DLD1 (cell line): ENCODE data around the gene GNPNAT1.
"Not testable (repeated sequence)": the region's sequence is repeated elsewhere in the genome, so short reads cannot be mapped to it uniquely, and the experiment has no call there.

Experiments
- in situ Hi-C: cut with HindIII; loops from 2 replicates; pipeline ENCODE4 v1.10.0; 2017; ENCODE audit warnings: low sequenced_read_pairs

Gene GNPNAT1

DNA sequence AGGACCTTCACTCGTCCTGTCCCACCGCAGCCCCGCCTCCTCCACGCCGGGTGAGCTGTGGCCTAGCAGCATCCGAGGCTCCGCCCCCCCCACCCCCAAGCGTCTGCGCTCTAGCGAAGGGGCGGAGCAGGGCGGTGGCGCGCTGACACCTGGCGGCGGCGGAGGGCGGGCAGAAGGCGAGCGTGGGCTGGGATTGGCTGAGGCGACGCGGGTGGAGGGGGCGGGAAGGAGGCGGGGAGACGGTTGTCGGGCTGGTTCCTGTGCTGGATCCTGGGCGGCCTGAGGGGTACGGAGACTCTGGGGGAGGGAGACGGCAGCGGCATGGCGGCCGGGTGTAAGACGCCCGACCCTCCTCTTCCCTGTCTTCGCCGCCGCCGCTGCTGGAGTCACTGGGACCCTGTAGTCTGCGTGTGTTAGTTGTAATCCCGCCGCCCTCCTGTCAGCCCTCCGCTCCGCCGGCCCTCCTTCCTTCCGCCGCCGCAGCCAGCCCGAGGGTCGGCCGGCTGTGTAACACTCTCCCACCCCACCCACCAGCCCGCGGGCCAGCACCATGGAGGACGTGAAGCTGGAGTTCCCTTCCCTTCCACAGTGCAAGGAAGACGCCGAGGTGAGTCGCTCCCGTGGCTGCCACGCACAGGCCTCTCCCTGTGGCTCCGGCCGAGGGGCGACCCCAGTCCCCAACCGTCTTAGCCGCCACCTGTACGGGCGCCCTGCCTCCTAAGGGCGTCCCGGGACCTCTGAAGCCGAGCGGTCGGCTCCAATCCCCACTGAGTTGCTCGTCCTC lies 61.3 kb downstream of the GNPNAT1 start, which contains the start of gene STYX:
TSS of gene STYX (plus strand) at position 242 of the 784 bp plus-strand sequence. CDS start at position 551, 309 bp downstream.
- in situ Hi-C loops = no loop called here

DNA sequence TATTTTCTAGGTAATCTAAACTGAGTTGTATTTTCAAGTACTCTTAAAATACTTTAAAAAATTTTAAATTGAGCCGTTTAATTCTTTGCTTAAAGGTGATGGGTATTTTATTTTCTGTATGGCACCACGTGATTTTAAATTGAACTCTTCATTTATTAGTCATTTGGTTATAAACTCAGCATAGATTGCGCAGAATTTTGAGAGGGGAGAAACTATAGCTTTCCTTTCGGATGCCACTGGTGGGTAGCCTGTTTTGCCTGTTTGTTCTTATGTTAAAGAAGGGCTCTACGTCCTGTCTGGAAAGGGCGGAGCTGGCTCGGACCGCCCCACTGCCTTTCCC lies 61.9 kb downstream of the GNPNAT1 start:
- in situ Hi-C loops = no loop called here

DNA sequence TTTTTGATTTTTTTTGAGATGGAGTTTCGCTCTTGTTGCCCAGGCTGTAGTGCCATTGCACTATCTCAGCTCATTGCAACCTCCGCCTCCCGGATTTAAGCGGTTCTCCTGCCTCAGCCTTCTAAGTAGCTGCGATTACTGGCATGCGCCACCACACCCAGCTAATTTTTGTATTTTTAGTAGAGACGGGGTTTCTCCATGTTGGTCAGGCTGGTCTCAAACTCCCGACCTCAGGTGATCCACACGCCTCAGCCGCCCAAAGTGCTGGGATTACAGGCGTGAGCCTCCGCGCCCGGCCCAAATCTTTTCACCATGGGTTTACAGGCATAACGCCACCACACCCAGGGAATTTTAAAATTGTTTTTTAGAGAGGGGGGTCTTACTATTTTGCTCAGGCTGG lies 62.4 kb downstream of the GNPNAT1 start:
- in situ Hi-C loops = not testable (repeated sequence)

DNA sequence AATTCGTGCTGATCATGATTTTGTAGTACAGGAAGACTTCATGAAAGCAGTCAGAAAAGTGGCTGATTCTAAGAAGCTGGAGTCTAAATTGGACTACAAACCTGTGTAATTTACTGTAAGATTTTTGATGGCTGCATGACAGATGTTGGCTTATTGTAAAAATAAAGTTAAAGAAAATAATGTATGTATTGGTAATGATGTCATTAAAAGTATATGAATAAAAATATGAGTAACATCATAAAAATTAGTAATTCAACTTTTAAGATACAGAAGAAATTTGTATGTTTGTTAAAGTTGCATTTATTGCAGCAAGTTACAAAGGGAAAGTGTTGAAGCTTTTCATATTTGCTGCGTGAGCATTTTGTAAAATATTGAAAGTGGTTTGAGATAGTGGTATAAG lies 63.9 kb downstream of the GNPNAT1 start:
- in situ Hi-C loops = not testable (repeated sequence)
